ENCODE measurements around the gene CRABP2.

CRABP2 gene

DNA sequence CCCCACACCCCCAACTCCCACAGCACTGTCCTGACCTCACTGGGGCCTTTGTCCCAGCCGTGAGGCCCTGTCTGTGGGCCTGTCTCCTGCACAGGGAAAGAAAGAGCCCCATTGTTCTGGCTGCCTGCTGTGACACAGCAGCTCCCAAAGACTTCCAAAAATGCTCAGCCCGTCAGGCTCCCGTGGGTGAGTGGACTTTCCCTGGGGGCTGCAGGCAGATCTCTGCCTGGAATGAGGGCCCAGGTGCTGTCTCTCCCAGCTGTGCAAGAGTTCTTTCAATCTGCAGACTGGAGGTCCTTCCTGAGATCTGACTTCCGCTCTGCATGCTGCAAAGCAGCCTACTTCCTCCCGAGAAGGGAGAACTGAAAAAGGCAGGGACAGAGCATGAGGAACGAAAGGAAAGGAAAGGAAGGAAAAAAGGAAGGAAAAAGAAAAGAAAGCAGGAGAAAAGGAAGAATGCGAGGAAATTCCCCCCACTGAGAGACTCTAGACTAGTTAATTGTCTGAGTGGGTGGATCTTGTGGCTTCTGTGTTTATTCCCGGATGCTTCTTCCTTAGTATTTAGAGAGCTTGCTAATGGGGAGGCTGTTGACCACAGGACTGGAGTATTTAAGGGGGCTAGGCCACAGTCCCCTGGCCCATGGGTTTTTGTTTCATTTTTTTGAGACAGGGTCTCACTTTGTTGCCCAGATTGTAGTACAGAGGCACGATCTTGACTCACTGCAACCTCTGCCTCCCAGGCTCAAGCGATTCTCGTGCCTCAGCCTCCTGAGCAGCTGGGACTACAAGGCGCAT is 43.2 kb downstream of the CRABP2 start:
- H3K4me3 ChIP-seq (IDR thresholded peaks at IDR 0.05; ENCODE audit: insufficient read depth, low read depth, low read length): no peak overlapping the region
- TF ChIP-seq, protein P1, sequence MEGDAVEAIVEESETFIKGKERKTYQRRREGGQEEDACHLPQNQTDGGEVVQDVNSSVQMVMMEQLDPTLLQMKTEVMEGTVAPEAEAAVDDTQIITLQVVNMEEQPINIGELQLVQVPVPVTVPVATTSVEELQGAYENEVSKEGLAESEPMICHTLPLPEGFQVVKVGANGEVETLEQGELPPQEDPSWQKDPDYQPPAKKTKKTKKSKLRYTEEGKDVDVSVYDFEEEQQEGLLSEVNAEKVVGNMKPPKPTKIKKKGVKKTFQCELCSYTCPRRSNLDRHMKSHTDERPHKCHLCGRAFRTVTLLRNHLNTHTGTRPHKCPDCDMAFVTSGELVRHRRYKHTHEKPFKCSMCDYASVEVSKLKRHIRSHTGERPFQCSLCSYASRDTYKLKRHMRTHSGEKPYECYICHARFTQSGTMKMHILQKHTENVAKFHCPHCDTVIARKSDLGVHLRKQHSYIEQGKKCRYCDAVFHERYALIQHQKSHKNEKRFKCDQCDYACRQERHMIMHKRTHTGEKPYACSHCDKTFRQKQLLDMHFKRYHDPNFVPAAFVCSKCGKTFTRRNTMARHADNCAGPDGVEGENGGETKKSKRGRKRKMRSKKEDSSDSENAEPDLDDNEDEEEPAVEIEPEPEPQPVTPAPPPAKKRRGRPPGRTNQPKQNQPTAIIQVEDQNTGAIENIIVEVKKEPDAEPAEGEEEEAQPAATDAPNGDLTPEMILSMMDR (conservative IDR thresholded peaks at IDR 0.05; ENCODE audit: low read depth, low read length): no peak
- H4K20me1 ChIP-seq (ENCODE audit: insufficient read depth): no peaks in the 10 kb centered on the region
- peaks cover 62% of the 10 kb centered on the region for H3K4me1 ChIP-seq (ENCODE audit: low read depth, poor library complexity, severe bottlenecking)
- no peaks in the 10 kb centered on the region for H3K36me3 ChIP-seq (ENCODE audit: insufficient read depth)
- peaks cover 8% of the 10 kb centered on the region; the same call in 1 of the 2 replicates for H3K79me2 ChIP-seq (ENCODE audit: insufficient read depth, low read depth)
- H3K27ac ChIP-seq: peak overlapping the region; percentile 75
- H3K9ac ChIP-seq: peak overlapping the region; percentile 67; the same call in 1 of the 2 replicates
- H3K27me3 ChIP-seq (ENCODE audit: insufficient read depth, low read depth): peaks cover 69% of the 10 kb centered on the region; the same call in 1 of the 2 replicates
- H3K4me2 ChIP-seq: peak overlapping the region; percentile 44; the same call in 1 of the 2 replicates
- H2AFZ ChIP-seq (ENCODE audit: low read depth): peak overlapping the region; percentile 9; the same call in 1 of the 2 replicates

DNA sequence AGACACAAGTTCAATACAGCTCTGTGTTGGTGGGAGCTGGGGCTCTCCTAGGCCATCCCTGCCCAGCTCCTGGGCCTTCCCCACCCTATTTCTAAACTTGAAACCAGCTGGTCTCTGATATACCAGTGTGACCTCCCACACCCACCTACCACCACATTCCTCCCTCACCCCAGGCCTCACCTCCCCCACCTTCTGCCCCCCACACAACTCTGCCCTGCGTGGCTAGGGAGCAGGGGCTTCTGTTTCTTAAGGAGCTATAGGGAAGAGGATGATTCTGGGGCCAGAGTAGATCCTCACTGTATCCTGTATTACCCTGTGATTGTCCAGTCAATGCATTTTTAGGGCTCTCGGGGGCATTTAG is 44.7 kb downstream of the CRABP2 start:
- H3K36me3 ChIP-seq (ENCODE audit: insufficient read depth): no peaks in the 10 kb centered on the region
- peaks cover 8% of the 10 kb centered on the region; the same call in 1 of the 2 replicates for H3K79me2 ChIP-seq (ENCODE audit: insufficient read depth, low read depth)
- H3K4me2 ChIP-seq: peak overlapping the region; percentile 44
- TF ChIP-seq, protein P1 (conservative IDR thresholded peaks at IDR 0.05; ENCODE audit: low read depth, low read length): no peak
- H3K4me3 ChIP-seq (IDR thresholded peaks at IDR 0.05; ENCODE audit: insufficient read depth, low read depth, low read length): peak overlapping the region; percentile 27
- peak overlapping the region; percentile 75 for H3K27ac ChIP-seq
- peak overlapping the region; percentile 9; the same call in 1 of the 2 replicates for H2AFZ ChIP-seq (ENCODE audit: low read depth)
- H3K9ac ChIP-seq: peak overlapping the region; percentile 67
- peaks cover 63% of the 10 kb centered on the region for H3K4me1 ChIP-seq (ENCODE audit: low read depth, poor library complexity, severe bottlenecking)
- H4K20me1 ChIP-seq (ENCODE audit: insufficient read depth): no peaks in the 10 kb centered on the region
- peaks cover 69% of the 10 kb centered on the region for H3K27me3 ChIP-seq (ENCODE audit: insufficient read depth, low read depth)

DNA sequence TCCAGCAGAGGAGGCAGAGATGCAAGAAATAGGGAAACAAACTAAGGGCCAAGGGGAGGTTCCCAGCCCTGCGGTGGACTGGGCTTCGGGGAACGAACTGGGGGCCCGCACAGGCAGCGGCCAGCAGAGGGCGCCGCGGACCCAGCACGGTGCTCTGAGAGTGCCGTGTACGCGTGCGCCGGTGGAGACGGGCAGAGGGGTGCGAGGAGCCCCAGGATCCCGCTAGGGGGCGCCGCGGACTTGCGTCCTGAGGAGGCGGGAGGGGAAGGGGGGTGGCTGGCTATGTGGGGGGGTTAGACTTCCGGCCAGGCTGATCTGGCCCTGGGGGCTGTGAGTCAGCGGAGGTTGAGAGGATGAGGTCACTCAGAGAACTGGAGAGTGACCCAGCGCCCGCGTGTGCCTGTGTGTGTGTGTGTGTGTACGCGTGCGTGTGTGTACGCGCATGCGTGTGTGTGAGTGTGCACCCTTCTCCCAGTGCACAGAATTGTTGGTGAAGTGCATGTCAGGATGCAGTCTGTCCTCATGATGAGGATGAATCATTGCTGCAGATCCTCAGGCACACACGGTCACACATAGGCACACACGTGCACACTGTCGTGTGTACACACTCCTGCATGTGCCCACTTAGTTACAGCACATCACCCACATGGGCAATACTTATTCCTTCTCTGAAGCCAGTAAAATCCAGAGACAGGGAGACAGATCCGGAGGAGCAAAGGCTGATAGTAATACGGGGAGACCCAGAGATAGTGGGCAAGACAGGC is 45.2 kb downstream of the CRABP2 start:
- Histone ChIP-seq H3K9ac (peak overlapping the region; percentile 67), H3K4me2 (peak overlapping the region; percentile 53), H3K79me2 (ENCODE audit: insufficient read depth, low read depth) (peaks cover 8% of the 10 kb centered on the region; the same call in 1 of the 2 replicates), H2AFZ (ENCODE audit: low read depth) (peak overlapping the region; percentile 9; the same call in 1 of the 2 replicates), H3K4me1 (ENCODE audit: low read depth, poor library complexity, severe bottlenecking) (peaks cover 57% of the 10 kb centered on the region), H3K27me3 (ENCODE audit: insufficient read depth, low read depth) (peaks cover 69% of the 10 kb centered on the region), H4K20me1 (ENCODE audit: insufficient read depth) (no peaks in the 10 kb centered on the region), H3K27ac (peak overlapping the region; percentile 75), H3K4me3 (IDR thresholded peaks at IDR 0.05; ENCODE audit: insufficient read depth, low read depth, low read length) (peak overlapping the region; percentile 27), H3K36me3 (ENCODE audit: insufficient read depth) (no peaks in the 10 kb centered on the region)
- TF ChIP-seq, protein P1 (conservative IDR thresholded peaks at IDR 0.05; ENCODE audit: low read depth, low read length): peak; percentile 100

DNA sequence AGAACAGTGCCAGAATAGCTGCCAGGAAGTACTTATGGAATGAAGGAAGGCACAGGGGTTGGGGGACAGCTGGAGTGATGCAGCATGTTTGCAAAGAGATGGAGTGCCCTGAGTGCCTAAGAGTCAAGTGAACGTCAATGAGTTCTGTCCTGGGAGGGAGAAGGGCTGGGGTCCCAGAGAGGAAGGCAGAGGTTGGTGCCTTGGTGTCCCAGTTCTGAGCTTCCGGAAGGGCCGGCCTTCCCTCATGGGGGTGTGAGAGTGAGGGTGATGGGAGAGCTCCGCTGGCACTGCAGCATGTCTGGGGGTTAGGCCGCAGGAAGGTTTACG is 45.8 kb downstream of the CRABP2 start:
- no peaks in the 10 kb centered on the region for H3K36me3 ChIP-seq (ENCODE audit: insufficient read depth)
- H3K79me2 ChIP-seq (ENCODE audit: insufficient read depth, low read depth): peaks cover 8% of the 10 kb centered on the region; the same call in 1 of the 2 replicates
- no peak overlapping the region for H3K4me3 ChIP-seq (IDR thresholded peaks at IDR 0.05; ENCODE audit: insufficient read depth, low read depth, low read length)
- no peaks in the 10 kb centered on the region for H4K20me1 ChIP-seq (ENCODE audit: insufficient read depth)
- peak overlapping the region; percentile 53 for H3K4me2 ChIP-seq
- no peak overlapping the region for H2AFZ ChIP-seq (ENCODE audit: low read depth)
- no peak overlapping the region; the same call in 1 of the 2 replicates for H3K9ac ChIP-seq
- TF ChIP-seq, protein P1 (conservative IDR thresholded peaks at IDR 0.05; ENCODE audit: low read depth, low read length): no peak
- H3K27ac ChIP-seq: no peak overlapping the region
- H3K27me3 ChIP-seq (ENCODE audit: insufficient read depth, low read depth): peaks cover 74% of the 10 kb centered on the region
- H3K4me1 ChIP-seq (ENCODE audit: low read depth, poor library complexity, severe bottlenecking): peaks cover 52% of the 10 kb centered on the region
